H9 (cell line): Measurements from ENCODE around the gene ZNRF4. TPM values are rescaled to one million over a fixed set of nuclear protein-coding genes. Genes with fewer than 3 reads are reported as not detected.

Experiments used
- DNase-seq: peaks from one replicate; pipeline ENCODE4 v3.0.0-alpha.2; 2017
- H2AFZ ChIP-seq: one replicate; pipeline ENCODE4 v1.6.1; 2013; ENCODE audit warnings: mild to moderate bottlenecking, low read length, control low read depth, moderate library complexity
- H2AK5ac ChIP-seq: 2 replicates; pipeline ENCODE4 v1.6.1; 2013; ENCODE audit warnings: low read length, control low read depth, mixed read lengths; ENCODE audit not compliant: insufficient read length
- H2BK120ac ChIP-seq: one replicate; pipeline ENCODE4 v1.6.1; 2013; ENCODE audit warnings: low read depth, mild to moderate bottlenecking, low read length, control low read depth, inconsistent platforms; ENCODE audit not compliant: poor library complexity, severe bottlenecking
- H2BK12ac ChIP-seq: 2 replicates; pipeline ENCODE4 v1.6.1; 2013; ENCODE audit warnings: low read length, control low read depth, mixed read lengths, low read depth; ENCODE audit not compliant: insufficient read length
- H2BK15ac ChIP-seq: 2 replicates; pipeline ENCODE4 v1.6.1; 2013; ENCODE audit warnings: low read depth, low read length, control low read depth
- H2BK20ac ChIP-seq: one replicate; pipeline ENCODE4 v1.6.1; 2013; ENCODE audit warnings: low read depth, mild to moderate bottlenecking, low read length, control low read depth, inconsistent platforms; ENCODE audit not compliant: poor library complexity, severe bottlenecking
- H2BK5ac ChIP-seq: 2 replicates; pipeline ENCODE4 v1.6.1; 2013; ENCODE audit warnings: low read length, control low read depth, mixed read lengths; ENCODE audit not compliant: insufficient read length
- H3K14ac ChIP-seq: 2 replicates; pipeline ENCODE4 v1.6.1; 2013; ENCODE audit warnings: low read length, control low read depth; ENCODE audit not compliant: insufficient read depth
- H3K18ac ChIP-seq: 2 replicates; pipeline ENCODE4 v1.6.1; 2013; ENCODE audit warnings: low read depth, mild to moderate bottlenecking, mixed read lengths, low read length, control low read depth; ENCODE audit not compliant: insufficient read length
- H3K23ac ChIP-seq: 2 replicates; pipeline ENCODE4 v1.6.1; 2013; ENCODE audit warnings: low read length, control low read depth, mixed read lengths, low read depth; ENCODE audit not compliant: insufficient read length
- H3K23me2 ChIP-seq: 2 replicates; pipeline ENCODE4 v1.6.1; 2013; ENCODE audit warnings: low read depth, mild to moderate bottlenecking, mixed read lengths, low read length, control low read depth; ENCODE audit not compliant: insufficient read length, poor library complexity, severe bottlenecking
- H3K27ac ChIP-seq: 2 replicates; pipeline ENCODE4 v1.5.1; 2013; ENCODE audit warnings: low read length, control low read depth, mixed read lengths, low read depth; ENCODE audit not compliant: insufficient read length
- H3K27me3 ChIP-seq: 2 replicates; pipeline ENCODE4 v1.6.1; 2013; ENCODE audit warnings: low read length, control low read depth, inconsistent platforms; ENCODE audit not compliant: insufficient read depth
- H3K4ac ChIP-seq: 2 replicates; pipeline ENCODE4 v1.6.1; 2013; ENCODE audit warnings: low read depth, mild to moderate bottlenecking, control low read depth, inconsistent platforms, low read length, moderate library complexity
- H3K4me1 ChIP-seq: 2 replicates; pipeline ENCODE4 v1.6.1; 2013; ENCODE audit warnings: low read length, control low read depth, inconsistent platforms; ENCODE audit not compliant: insufficient read depth
- H3K4me2 ChIP-seq: 2 replicates; pipeline ENCODE4 v1.6.1; 2013; ENCODE audit warnings: low read length, control low read depth, mixed read lengths; ENCODE audit not compliant: insufficient read length, insufficient read depth
- H3K56ac ChIP-seq: 2 replicates; pipeline ENCODE4 v1.6.1; 2013; ENCODE audit warnings: low read depth, mild to moderate bottlenecking, mixed read lengths, low read length, control low read depth; ENCODE audit not compliant: insufficient read length
- H3K79me1 ChIP-seq: 2 replicates; pipeline ENCODE4 v1.6.1; 2013; ENCODE audit warnings: low read depth, mild to moderate bottlenecking, moderate library complexity, low read length, control low read depth, inconsistent platforms; ENCODE audit not compliant: insufficient read depth, poor library complexity, severe bottlenecking
- H3K79me2 ChIP-seq: 2 replicates; pipeline ENCODE4 v1.6.1; 2013; ENCODE audit warnings: low read length, control low read depth, inconsistent platforms; ENCODE audit not compliant: insufficient read depth
- H3K9ac ChIP-seq: 2 replicates; pipeline ENCODE4 v1.6.1; 2013; ENCODE audit warnings: low read length, control low read depth, mixed read lengths; ENCODE audit not compliant: insufficient read length; ENCODE audit errors: extremely low read depth
- H3K9me3 ChIP-seq: one replicate; pipeline ENCODE4 v1.6.1; 2013; ENCODE audit warnings: low read depth, low read length, inconsistent platforms; ENCODE audit not compliant: control insufficient read depth
- H3T11ph ChIP-seq: one replicate; pipeline ENCODE4 v1.6.1; 2013; ENCODE audit warnings: mild to moderate bottlenecking, low read length, control low read depth, inconsistent platforms
- H4K20me1 ChIP-seq: one replicate; pipeline ENCODE4 v1.6.1; 2013; ENCODE audit not compliant: control insufficient read depth, insufficient read length, insufficient read depth
- H4K5ac ChIP-seq: 2 replicates; pipeline ENCODE4 v1.6.1; 2013; ENCODE audit warnings: low read depth, mild to moderate bottlenecking, mixed read lengths, low read length, control low read depth; ENCODE audit not compliant: insufficient read length
- H4K8ac ChIP-seq: replicated peaks from 2 replicates; pipeline ENCODE4 v1.6.1; 2013; ENCODE audit warnings: low read length, control low read depth, mixed read lengths, low read depth; ENCODE audit not compliant: insufficient read length
- H4K91ac ChIP-seq: 2 replicates; pipeline ENCODE4 v1.6.1; 2013; ENCODE audit warnings: low read depth, mild to moderate bottlenecking, moderate library complexity, mixed read lengths, low read length, control low read depth; ENCODE audit not compliant: insufficient read length
- H3K27ac Mint-ChIP-seq, 3 experiments: 2 replicates in 2 of 3; 3 replicates in 1 of 3; pipeline ENCODE4 v1.8.0; 2020 to 2021; ENCODE audit warnings: mixed read lengths in 3 of 3, mild to moderate bottlenecking in 1 of 3, moderate library complexity in 1 of 3
- H3K27me3 Mint-ChIP-seq: 2 replicates; pipeline ENCODE4 v1.8.0; 2021; ENCODE audit warnings: low read depth, mild to moderate bottlenecking, moderate library complexity, mixed read lengths
- H3K36me3 Mint-ChIP-seq, 3 experiments: 2 replicates in 2 of 3; 3 replicates in 1 of 3; pipeline ENCODE4 v1.8.0; 2020 to 2021; ENCODE audit warnings: low read depth in 3 of 3, mixed read lengths in 3 of 3; ENCODE audit not compliant: insufficient read depth in 1 of 3
- H3K4me1 Mint-ChIP-seq, 2 experiments: 2 replicates each; pipeline ENCODE4 v1.8.0; 2020; ENCODE audit warnings: mixed read lengths in 2 of 2
- H3K4me3 Mint-ChIP-seq, 2 experiments: 2 replicates in 1 of 2; 3 replicates in 1 of 2; pipeline ENCODE4 v1.8.0; 2020 to 2021; ENCODE audit warnings: mild to moderate bottlenecking in 2 of 2, mixed read lengths in 2 of 2, moderate library complexity in 1 of 2
- H3K9me3 Mint-ChIP-seq, 2 experiments: 2 replicates in 1 of 2; 3 replicates in 1 of 2; pipeline ENCODE4 v1.8.0; 2020; ENCODE audit warnings: mild to moderate bottlenecking in 2 of 2, mixed read lengths in 2 of 2, moderate library complexity in 1 of 2
- CTCF ChIP-seq: fragments of 200-600 bp; sonication (generic); conservative IDR thresholded peaks from 3 replicates; pipeline ENCODE4 v1.8.0; 2021; ENCODE audit warnings: antibody characterized with exemption, mild to moderate bottlenecking
- WGBS: extraction: QIAGEN DNeasy Blood & Tissue Kit; methylation state at CpG from one replicate; pipeline ENCODE4 v1.1.7; 2013; ENCODE audit warnings: missing lambda C conversion rate, low lambda C conversion rate, mixed read lengths; ENCODE audit not compliant: insufficient read length; ENCODE audit errors: extremely low coverage; 5-methylcytosine and 5-hydroxymethylcytosine counted together
- total RNA-seq: library from RNA; stranded (reverse); gene quantifications from 2 replicates; pipeline ENCODE4 v1.2.1, GENCODE V29; 2021

The ZNRF4 gene
- total RNA-seq, 1 experiment from 2014 or later: not detected

- H3K27me3 Mint-ChIP-seq: peaks cover 32% of the 10 kb centered on the region
- Histone ChIP-seq H3K23ac (no peak overlapping the region), H3K23me2 (no peaks in the 10 kb centered on the region), H2BK15ac (no peak overlapping the region), H3K4me2 (no peak overlapping the region), H3K79me2 (no peaks in the 10 kb centered on the region), H4K5ac (no peak overlapping the region), H3K9ac (no peak overlapping the region), H3K18ac (no peak overlapping the region), H4K91ac (no peak overlapping the region), H3K14ac (peak overlapping the region; percentile 5; the same call in 1 of the 2 replicates), H2BK20ac (no peak overlapping the region), H3K27ac (no peak overlapping the region), H3K4me1 (no peaks in the 10 kb centered on the region), H4K8ac (no peak overlapping the region), H2BK12ac (no peak overlapping the region), H3K4ac (no peak overlapping the region), H3K27me3 (no peaks in the 10 kb centered on the region), H2BK120ac (no peak overlapping the region), H2BK5ac (no peak overlapping the region), H3K56ac (no peak overlapping the region), H2AFZ (no peak overlapping the region), H3K9me3 (no peaks in the 10 kb centered on the region), H3T11ph (no peak overlapping the region), H3K79me1 (no peaks in the 10 kb centered on the region), H4K20me1 (no peaks in the 10 kb centered on the region), H2AK5ac (no peak overlapping the region)
- no peaks in the 10 kb centered on the region for H3K36me3 Mint-ChIP-seq
- H3K27ac Mint-ChIP-seq: 0 out of 7 replicates have a peak overlapping the region, but pooled peaks of 1 of the 3 experiments have one; percentile 1
- TF ChIP-seq CTCF: no peak
- H3K4me3 Mint-ChIP-seq: no peak overlapping the region
- peaks cover 0 to 5% of the 10 kb centered on the region in 2 experiments; a peak in 2 of 4 replicates for H3K4me1 Mint-ChIP-seq
- no peaks in the 10 kb centered on the region for H3K9me3 Mint-ChIP-seq
- no CpG with 5 or more reads among the region's 16 CpGs for WGBS
- no peak for DNase-seq
Observed at GRCh38 chr19:5472286-5472685, 17.1 kb downstream of the ZNRF4 start.
